Neural cell (in vitro differentiated cells): ENCODE measurements around the gene ZNF724.

ENCODE experiments used
- CTCF ChIP-seq: fragments of 450-650 bp; IDR thresholded peaks from 2 replicates; pipeline ENCODE4 v1.5.1; 2014; ENCODE audit warnings: antibody characterized with exemption, mild to moderate bottlenecking, moderate library complexity; ENCODE audit not compliant: poor library complexity, severe bottlenecking
- POLR2AphosphoS5 ChIP-seq: IDR thresholded peaks from 2 replicates; pipeline ENCODE4 v1.6.1; 2012
- SMC3 ChIP-seq: fragments of 450-650 bp; conservative IDR thresholded peaks from 2 replicates; pipeline ENCODE4 v1.6.1; 2014; ENCODE audit warnings: antibody characterized with exemption, mild to moderate bottlenecking, moderate library complexity; ENCODE audit not compliant: poor library complexity
- TAF1 ChIP-seq: IDR thresholded peaks from 2 replicates; pipeline ENCODE4 v1.6.1; 2012; ENCODE audit warnings: low read depth

GRCh38 chr19:23285948-23286347 is 35.8 kb upstream of the ZNF724 start:
- TF ChIP-seq CTCF = no peak
- TF ChIP-seq SMC3 = no peak
- TF ChIP-seq TAF1 = no peak
- TF ChIP-seq POLR2AphosphoS5 = no peak
